ENCODE results near the gene RBFOX2. TPM values are rescaled to one million over a fixed set of nuclear protein-coding genes. Genes with fewer than 3 reads are reported as not detected.

The RBFOX2 gene
- polyA plus RNA-seq, 2 of the 4 experiments (the other 2 are of a cell fraction): 30.3 to 77.7 TPM

GRCh38 chr22:35923026-35923425 is 105.6 kb downstream of the RBFOX2 start:
- H3K4me3 ChIP-seq: no peak overlapping the region
- ATAC-seq (no peak), FAIRE-seq (no peak), DNase-seq (ENCODE audit: low read depth in 1 of 2, low spot score in 1 of 2) (no peak)
- H3K4me2 ChIP-seq: peak overlapping the region; percentile 65; the same call in 2 of the 3 replicates
- no peaks in the 10 kb centered on the region for H3K9me3 ChIP-seq
- WGBS (ENCODE audit: missing lambda C conversion rate): 79% methylated on average over 2 of the region's 2 CpGs
- ChIA-PET CTCF (interaction anchor here (0.6 to 7.8 kb wide), 9 partner anchors 11 to 572 kb away, joined by 3 to 46 read pairs (median 4); no protein-coding TSS in a partner anchor), POLR2A (no interaction called here)
- H3K27ac ChIP-seq: peak overlapping the region in 1 of 2 experiments; percentile 72; a peak in 2 of 6 replicates
- H3K4me1 ChIP-seq: peaks cover 23% of the 10 kb centered on the region
- TF ChIP-seq MAZ (IDR thresholded peaks at IDR 0.05; ENCODE audit: borderline replicate concordance, low read depth, low read length) (no peak), HOXB5 (CRISPR knock-in tag; IDR thresholded peaks at IDR 0.05) (no peak), GATA3 (IDR thresholded peaks at IDR 0.05; ENCODE audit: borderline replicate concordance) (no peak), EP300 (IDR thresholded peaks at IDR 0.05) (no peak), CHD4 (IDR thresholded peaks at IDR 0.05; ENCODE audit: borderline replicate concordance) (no peak), MAFK (IDR thresholded peaks at IDR 0.05; ENCODE audit: partially characterized antibody) (no peak), NPAS2 (CRISPR knock-in tag; IDR thresholded peaks at IDR 0.05; ENCODE audit: borderline replicate concordance) (no peak), ZSCAN20 (CRISPR knock-in tag; IDR thresholded peaks at IDR 0.05) (no peak), CBX2 (IDR thresholded peaks at IDR 0.05; ENCODE audit: borderline replicate concordance, low read depth) (no peak), POLR2AphosphoS2 (conservative IDR thresholded peaks at IDR 0.05; ENCODE audit: low read length) (no peak), RFX5 (IDR thresholded peaks at IDR 0.05) (no peak)
- TF ChIP-seq, protein P1, sequence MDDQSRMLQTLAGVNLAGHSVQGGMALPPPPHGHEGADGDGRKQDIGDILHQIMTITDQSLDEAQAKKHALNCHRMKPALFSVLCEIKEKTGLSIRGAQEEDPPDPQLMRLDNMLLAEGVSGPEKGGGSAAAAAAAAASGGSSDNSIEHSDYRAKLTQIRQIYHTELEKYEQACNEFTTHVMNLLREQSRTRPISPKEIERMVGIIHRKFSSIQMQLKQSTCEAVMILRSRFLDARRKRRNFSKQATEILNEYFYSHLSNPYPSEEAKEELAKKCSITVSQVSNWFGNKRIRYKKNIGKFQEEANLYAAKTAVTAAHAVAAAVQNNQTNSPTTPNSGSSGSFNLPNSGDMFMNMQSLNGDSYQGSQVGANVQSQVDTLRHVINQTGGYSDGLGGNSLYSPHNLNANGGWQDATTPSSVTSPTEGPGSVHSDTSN (IDR thresholded peaks at IDR 0.05): no peak

DNA sequence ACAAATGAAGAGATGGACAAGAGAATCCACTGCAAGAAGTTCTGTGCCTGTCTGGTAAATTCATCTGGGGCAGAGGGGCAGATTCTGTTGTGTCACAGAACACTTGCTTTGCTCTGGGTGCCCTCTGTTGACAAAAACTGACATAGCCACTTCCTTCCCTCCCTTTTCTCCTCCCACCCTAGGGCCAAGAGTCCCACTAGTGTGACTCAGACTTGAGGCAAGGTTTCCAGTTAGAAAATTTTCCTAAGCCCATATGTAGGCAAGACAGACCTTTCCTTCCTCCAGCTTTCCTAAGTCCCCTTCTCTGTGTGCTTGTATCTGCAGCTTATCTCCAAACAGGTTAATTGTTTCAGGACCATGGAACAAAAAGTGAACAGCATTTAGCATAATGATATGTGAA is 106.8 kb downstream of the RBFOX2 start:
- DNase-seq (ENCODE audit: low read depth in 1 of 2, low spot score in 1 of 2): peak; percentile 31 to 83
- Histone ChIP-seq H3K4me3 (no peak overlapping the region), H3K9me3 (no peaks in the 10 kb centered on the region), H3K27ac (peak overlapping the region; percentile 66 to 72; a peak in 5 of 6 replicates), H3K4me1 (peaks cover 25% of the 10 kb centered on the region), H3K4me2 (peak overlapping the region; percentile 65)
- no peak for FAIRE-seq
- ChIA-PET CTCF (interaction anchor here (0.6 to 7.8 kb wide), 19 partner anchors 9 to 571 kb away, joined by 3 to 46 read pairs (median 3); no protein-coding TSS in a partner anchor), POLR2A (interaction anchor here (1.0 kb wide), 1 partner anchor 107 kb away, joined by 7 read pairs; the partner anchor contains the start of gene RBFOX2)
- peak; percentile 98 to 99 for ATAC-seq
- TF ChIP-seq RAD21 (conservative IDR thresholded peaks at IDR 0.05 in 1 of 2, IDR thresholded peaks at IDR 0.05 in 1 of 2): peak; percentile 86 to 87
- TF ChIP-seq CTCF (IDR thresholded peaks at IDR 0.05): peak; percentile 75
- TF ChIP-seq JUNB (IDR thresholded peaks at IDR 0.05): no peak
- no peak for TF ChIP-seq FOSL2 (IDR thresholded peaks at IDR 0.05)
- peak; percentile 52 for TF ChIP-seq FOSL2 (CRISPR knock-in tag; IDR thresholded peaks at IDR 0.05)
- TF ChIP-seq SMC3 (IDR thresholded peaks at IDR 0.05): peak; percentile 85

DNA sequence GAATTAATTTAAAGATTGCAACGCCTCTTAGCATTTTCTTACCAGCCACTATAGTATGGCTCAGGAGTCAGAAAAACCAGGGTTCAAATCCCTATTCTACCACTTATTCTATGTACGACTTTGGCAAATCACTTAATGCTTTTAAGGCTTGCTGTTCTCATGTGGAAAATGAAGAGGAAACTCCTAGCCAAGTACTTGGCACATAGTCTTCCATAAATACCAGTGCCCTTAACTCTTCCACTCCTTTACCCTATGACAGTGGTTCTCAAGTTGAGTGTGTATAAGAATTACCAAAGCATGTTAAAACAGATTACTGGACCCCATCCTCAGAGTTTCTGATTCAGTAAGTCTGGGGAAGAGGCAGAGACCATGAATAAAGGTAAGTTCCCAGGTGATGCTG is 107.6 kb downstream of the RBFOX2 start:
- Histone ChIP-seq H3K27ac (peak overlapping the region; percentile 62 to 66; a peak in 4 of 6 replicates), H3K4me2 (no peak overlapping the region), H3K4me1 (peaks cover 27% of the 10 kb centered on the region), H3K9me3 (no peaks in the 10 kb centered on the region), H3K4me3 (no peak overlapping the region)
- POLR2A ChIA-PET: no interaction called here
- FAIRE-seq (no peak), ATAC-seq (no peak), DNase-seq (ENCODE audit: low read depth in 1 of 2, low spot score in 1 of 2) (no peak)
- CTCF ChIA-PET: interaction anchor here (0.5 to 2.9 kb wide), 11 partner anchors 9 to 293 kb away, joined by 3 to 13 read pairs (median 5); no protein-coding TSS in a partner anchor
- 91% methylated on average over 2 of the region's 2 CpGs for WGBS (ENCODE audit: missing lambda C conversion rate)
- no peak for TF ChIP-seq SREBF2 (IDR thresholded peaks at IDR 0.05)
- no peak for TF ChIP-seq RAD21 (conservative IDR thresholded peaks at IDR 0.05 in 1 of 2, IDR thresholded peaks at IDR 0.05 in 1 of 2)
- no peak for TF ChIP-seq RFX5 (IDR thresholded peaks at IDR 0.05)
- TF ChIP-seq HMGXB4 (CRISPR knock-in tag; IDR thresholded peaks at IDR 0.05; ENCODE audit: borderline replicate concordance): no peak
- no peak for TF ChIP-seq ZFP36 (IDR thresholded peaks at IDR 0.05; ENCODE audit: borderline replicate concordance, partially characterized antibody)
- no peak for TF ChIP-seq HOXB13 (CRISPR knock-in tag; IDR thresholded peaks at IDR 0.05; ENCODE audit: low read depth)
- no peak for TF ChIP-seq POLR2AphosphoS2 (conservative IDR thresholded peaks at IDR 0.05; ENCODE audit: low read length)
- no peak for TF ChIP-seq EHF (CRISPR knock-in tag; IDR thresholded peaks at IDR 0.05)
- TF ChIP-seq TP53 (CRISPR knock-in tag; IDR thresholded peaks at IDR 0.05): no peak
- no peak for TF ChIP-seq PHF8 (IDR thresholded peaks at IDR 0.05; ENCODE audit: borderline replicate concordance, low read depth)
- TF ChIP-seq, protein P2, sequence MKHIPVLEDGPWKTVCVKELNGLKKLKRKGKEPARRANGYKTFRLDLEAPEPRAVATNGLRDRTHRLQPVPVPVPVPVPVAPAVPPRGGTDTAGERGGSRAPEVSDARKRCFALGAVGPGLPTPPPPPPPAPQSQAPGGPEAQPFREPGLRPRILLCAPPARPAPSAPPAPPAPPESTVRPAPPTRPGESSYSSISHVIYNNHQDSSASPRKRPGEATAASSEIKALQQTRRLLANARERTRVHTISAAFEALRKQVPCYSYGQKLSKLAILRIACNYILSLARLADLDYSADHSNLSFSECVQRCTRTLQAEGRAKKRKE (CRISPR knock-in tag; IDR thresholded peaks at IDR 0.05; ENCODE audit: low read depth): no peak
- TF ChIP-seq E2F6 (IDR thresholded peaks at IDR 0.05; ENCODE audit: borderline replicate concordance, low read depth): no peak
